HG03060 (cell line): Measurements from ENCODE around the gene MAB21L3.

ENCODE experiments used
- ATAC-seq: cut with Tn5 transposase; IDR thresholded peaks from one replicate; pipeline ENCODE4 v1.9.1; 2021; ENCODE audit warnings: low read depth, moderate number of reproducible peaks; ENCODE audit not compliant: unreplicated experiment

The MAB21L3 gene

GRCh38 chr1:116161877-116162390 is 50.7 kb downstream of the MAB21L3 start:
- no peak for ATAC-seq

- ATAC-seq: no peak
Measured at GRCh38 chr1:116163533-116163932, 52.3 kb downstream of the MAB21L3 start.

- no peak for ATAC-seq
Measured at GRCh38 chr1:116164150-116164549, 53.0 kb downstream of the MAB21L3 start.

GRCh38 chr1:116164604-116165368 is 53.6 kb downstream of the MAB21L3 start:
- ATAC-seq: no peak

- ATAC-seq: no peak
Measured at GRCh38 chr1:116165572-116165971, 54.4 kb downstream of the MAB21L3 start.

- no peak for ATAC-seq
Measured at GRCh38 chr1:116166011-116166571, 54.9 kb downstream of the MAB21L3 start.

GRCh38 chr1:116166655-116167054 is 55.5 kb downstream of the MAB21L3 start:
- no peak for ATAC-seq

- ATAC-seq: no peak
Measured at GRCh38 chr1:116167625-116168276, 56.6 kb downstream of the MAB21L3 start.

GRCh38 chr1:116168277-116169032 is 57.3 kb downstream of the MAB21L3 start:
- ATAC-seq: peak; percentile 51

GRCh38 chr1:116169898-116170297 is 58.7 kb downstream of the MAB21L3 start:
- no peak for ATAC-seq

- no peak for ATAC-seq
Measured at GRCh38 chr1:116170721-116171589, 59.8 kb downstream of the MAB21L3 start.

GRCh38 chr1:116172666-116173065 is 61.5 kb downstream of the MAB21L3 start:
- ATAC-seq: no peak

GRCh38 chr1:116175611-116176010 is 64.4 kb downstream of the MAB21L3 start:
- ATAC-seq: no peak

GRCh38 chr1:116176306-116176789 is 65.1 kb downstream of the MAB21L3 start:
- ATAC-seq: no peak

- no peak for ATAC-seq
Measured at GRCh38 chr1:116177861-116178260, 66.7 kb downstream of the MAB21L3 start.

- ATAC-seq: no peak
Measured at GRCh38 chr1:116178837-116179236, 67.6 kb downstream of the MAB21L3 start.

- ATAC-seq: no peak
Measured at GRCh38 chr1:116179419-116179818, 68.2 kb downstream of the MAB21L3 start.

GRCh38 chr1:116179964-116180363 is 68.8 kb downstream of the MAB21L3 start:
- ATAC-seq: no peak

GRCh38 chr1:116182019-116182714 is 71.0 kb downstream of the MAB21L3 start:
- no peak for ATAC-seq
